HCT116 (cell line): Measurements from ENCODE around the gene ZNF446. TPM values are rescaled to one million over a fixed set of nuclear protein-coding genes. Genes with fewer than 3 reads are reported as not detected.

Experiments used
- ATAC-seq: fragments of 200-7000 bp; cut with Tn5 transposase; 2 replicates; pipeline ENCODE4 v1.9.1; 2020; ENCODE audit warnings: mild to moderate bottlenecking, moderate library complexity
- BruUV-seq: library from RNA; stranded (reverse); fragments of 400-500 nt; replicated peaks from 2 replicates; lab custom pipeline; 2021; lab: Mats Ljungman, UMichigan
- CTCF ChIA-PET: fragments of 300-600 bp; sonication (Branson Sonifier 250); formaldehyde crosslinking; loops from one replicate; lab custom pipeline; 2021; ENCODE audit warnings: antibody characterized with exemption; lab: Charles Lee
- POLR2A ChIA-PET: fragments of 300-600, 350-600 bp; sonication (Branson Sonifier 250); formaldehyde crosslinking; loops from one replicate; lab custom pipeline; 2021; ENCODE audit warnings: antibody characterized with exemption; lab: Charles Lee
- RAD21 ChIA-PET, 2 experiments: fragments of 300-600 bp; sonication (Branson Sonifier 250); formaldehyde crosslinking; loops; one replicate each; lab custom pipeline; 2023; ENCODE audit warnings: low total read pairs in 2 of 2; ENCODE audit not compliant: uncharacterized antibody in 2 of 2, unreplicated experiment in 2 of 2, low non-redundant PET in 1 of 2; lab: Charles Lee
- DNase-seq: peaks from one replicate; pipeline ENCODE4 v3.0.0-alpha.2; 2010; ENCODE audit warnings: low read depth, low spot score
- H2AFZ ChIP-seq: fragments of 200-600 bp; shearing (Covaris generic), sonication (generic); 2 replicates; pipeline ENCODE4 v1.6.1; 2017; ENCODE audit warnings: low read depth, mixed run types, mixed read lengths, antibody characterized with exemption, low read length; ENCODE audit not compliant: poor library complexity, severe bottlenecking
- H3K27ac ChIP-seq: 2 replicates; pipeline ENCODE4 v1.5.1; 2012; ENCODE audit warnings: low read depth, low read length
- H3K27me3 ChIP-seq: fragments of 200-600 bp; sonication (generic); 2 replicates; pipeline ENCODE4 v1.6.1; 2016; ENCODE audit warnings: mixed run types, low read length, mixed read lengths; ENCODE audit not compliant: insufficient read depth
- H3K36me3 ChIP-seq, 2 experiments: fragments of 200-500 bp in 1 of 2; fragments of 200-600 bp in 1 of 2; sonication (Bioruptor generic) in 1 of 2; sonication (generic) in 1 of 2; 2 replicates each; pipeline versions ENCODE4 v1.5.1 to v1.6.1; 2014 to 2016; ENCODE audit warnings: low read length in 2 of 2, inconsistent platforms in 1 of 2, mixed read lengths in 1 of 2, mixed run types in 1 of 2; ENCODE audit not compliant: insufficient read depth in 2 of 2, control insufficient read depth in 1 of 2
- H3K4me1 ChIP-seq, 2 experiments: fragments of 200-600 bp in 1 of 2; sonication (generic) in 1 of 2; 2 replicates each; pipeline versions ENCODE4 v1.5.1 to v1.6.1; 2012 to 2017; ENCODE audit warnings: low read length in 2 of 2, inconsistent platforms in 1 of 2, mild to moderate bottlenecking in 1 of 2, mixed read lengths in 1 of 2, mixed run types in 1 of 2, moderate library complexity in 1 of 2; ENCODE audit not compliant: insufficient read depth in 2 of 2, control insufficient read depth in 1 of 2
- H3K4me2 ChIP-seq: fragments of 200-600 bp; sonication (generic); 2 replicates; pipeline ENCODE4 v1.6.1; 2017; ENCODE audit warnings: mixed run types, low read length, mixed read lengths
- H3K4me3 ChIP-seq, 2 experiments: fragments of 200-600 bp in 1 of 2; sonication (generic) in 1 of 2; replicated peaks in 1 of 2; 2 replicates each; pipeline ENCODE4 v1.5.1; 2011 to 2016; ENCODE audit warnings: low read length in 2 of 2, control low read depth in 1 of 2, low read depth in 1 of 2, mild to moderate bottlenecking in 1 of 2, mixed read lengths in 1 of 2, mixed run types in 1 of 2
- H3K79me2 ChIP-seq: fragments of 200-600 bp; sonication (generic); 2 replicates; pipeline ENCODE4 v1.6.1; 2017; ENCODE audit warnings: mild to moderate bottlenecking, mixed run types, low read length, moderate library complexity, mixed read lengths; ENCODE audit not compliant: insufficient read depth
- H3K9ac ChIP-seq: fragments of 200-600 bp; sonication (generic); 2 replicates; pipeline ENCODE4 v1.6.1; 2016; ENCODE audit warnings: low read length, mixed read lengths
- H3K9me2 ChIP-seq: fragments of 200-600 bp; sonication (generic), shearing (Covaris generic); 2 replicates; pipeline ENCODE4 v1.6.1; 2017; ENCODE audit warnings: mixed run types, mild to moderate bottlenecking, moderate library complexity; ENCODE audit not compliant: insufficient read depth
- H3K9me3 ChIP-seq, 2 experiments: fragments of 200-500 bp in 1 of 2; fragments of 200-600 bp in 1 of 2; sonication (Bioruptor generic) in 1 of 2; sonication (generic) in 1 of 2; 2 replicates each; pipeline ENCODE4 v1.6.1; 2014 to 2017; ENCODE audit warnings: low read length in 2 of 2, mixed read lengths in 2 of 2, inconsistent platforms in 1 of 2, low read depth in 1 of 2, mild to moderate bottlenecking in 1 of 2, mixed run types in 1 of 2, moderate library complexity in 1 of 2; ENCODE audit not compliant: control insufficient read depth in 1 of 2, insufficient read depth in 1 of 2
- H4K20me1 ChIP-seq: fragments of 200-600 bp; sonication (generic), shearing (Covaris generic); 2 replicates; pipeline ENCODE4 v1.6.1; 2017; ENCODE audit warnings: mixed run types, mild to moderate bottlenecking, moderate library complexity; ENCODE audit not compliant: insufficient read depth
- ATF3 ChIP-seq: IDR thresholded peaks from 2 replicates; pipeline ENCODE4 v1.6.1; 2012
- CBX3 ChIP-seq: IDR thresholded peaks from 2 replicates; pipeline ENCODE4 v1.6.1; 2012; ENCODE audit warnings: low read depth
- CEBPB ChIP-seq: IDR thresholded peaks from 2 replicates; pipeline ENCODE4 v1.6.1; 2012; ENCODE audit warnings: low read depth
- CTCF ChIP-seq, 3 experiments: fragments of 200-600 bp in 1 of 3; sonication (generic) in 1 of 3; IDR thresholded peaks in 2 of 3; conservative IDR thresholded peaks in 1 of 3; 2 replicates each; pipeline ENCODE4 v1.5.1; 2012 to 2017; ENCODE audit warnings: low read depth in 2 of 3, low read length in 2 of 3, antibody characterized with exemption in 1 of 3, borderline replicate concordance in 1 of 3, control low read depth in 1 of 3, mild to moderate bottlenecking in 1 of 3, mixed read lengths in 1 of 3, mixed run types in 1 of 3, moderate library complexity in 1 of 3; ENCODE audit not compliant: insufficient read depth in 1 of 3
- EGR1 ChIP-seq: IDR thresholded peaks from 2 replicates; pipeline ENCODE4 v1.6.1; 2012; ENCODE audit warnings: low read depth
- ELF1 ChIP-seq: IDR thresholded peaks from 2 replicates; pipeline ENCODE4 v1.6.1; 2012; ENCODE audit warnings: low read depth, borderline replicate concordance
- EZH2phosphoT487 ChIP-seq: fragments of 200-600 bp; IDR thresholded peaks from 2 replicates; pipeline ENCODE4 v1.6.1; 2018; ENCODE audit warnings: antibody characterized with exemption, borderline replicate concordance
- FOSL1 ChIP-seq: IDR thresholded peaks from 2 replicates; pipeline ENCODE4 v1.6.1; 2012; ENCODE audit warnings: low read depth
- MAX ChIP-seq: IDR thresholded peaks from 2 replicates; pipeline ENCODE4 v1.6.1; 2012
- POLR2A ChIP-seq: IDR thresholded peaks from 2 replicates; pipeline ENCODE4 v1.7.0; 2011; ENCODE audit warnings: borderline replicate concordance; ENCODE audit not compliant: insufficient read depth, insufficient read length; ENCODE audit errors: extremely low read depth
- RAD21 ChIP-seq: IDR thresholded peaks from 2 replicates; pipeline ENCODE4 v1.6.1; 2012; ENCODE audit warnings: low read depth, mild to moderate bottlenecking
- REST ChIP-seq: IDR thresholded peaks from 2 replicates; pipeline ENCODE4 v1.6.1; 2012; ENCODE audit warnings: low read depth
- SP1 ChIP-seq: IDR thresholded peaks from 2 replicates; pipeline ENCODE4 v1.6.1; 2012; ENCODE audit warnings: low read depth
- SRF ChIP-seq: IDR thresholded peaks from 2 replicates; pipeline ENCODE4 v1.6.1; 2012; ENCODE audit warnings: low read depth
- TCF7L2 ChIP-seq: IDR thresholded peaks from 2 replicates; pipeline ENCODE4 v1.7.0; 2011; ENCODE audit warnings: borderline replicate concordance, inconsistent platforms; ENCODE audit not compliant: insufficient read depth, insufficient read length; ENCODE audit errors: extremely low read depth
- YY1 ChIP-seq: IDR thresholded peaks from 2 replicates; pipeline ENCODE4 v1.6.1; 2011; ENCODE audit warnings: low read length, low read depth, moderate library complexity, mild to moderate bottlenecking; ENCODE audit not compliant: insufficient replicate concordance; ENCODE audit errors: extremely low read depth
- ZFX ChIP-seq: fragments of 450-650 bp; IDR thresholded peaks from 2 replicates; pipeline ENCODE4 v1.6.1; 2017
- intact Hi-C: fragments of 100-400 bp; cut with micrococcal nuclease; formaldehyde crosslinking; loops from 2 replicates; pipeline ENCODE4 v1.10.0; 2022
- total RNA-seq: library from RNA; stranded (reverse); gene quantifications from one replicate; pipeline ENCODE4 v1.2.1, GENCODE V29; 2021; ENCODE audit not compliant: unreplicated experiment

The ZNF446 gene
- total RNA-seq, 1 experiment from 2014 or later, result 6.5 TPM

- no peak for TF ChIP-seq REST
- TF ChIP-seq FOSL1, result no peak
- no peak for TF ChIP-seq CBX3
- no peak for TF ChIP-seq SP1
- no peak for TF ChIP-seq CTCF (IDR thresholded peaks at IDR 0.05 in 2 of 3, conservative IDR thresholded peaks at IDR 0.05 in 1 of 3; ENCODE audit: borderline replicate concordance in 1 of 3, insufficient read depth in 1 of 3, low read depth in 2 of 3, low read length in 2 of 3)
- TF ChIP-seq YY1, result no peak
- TF ChIP-seq RAD21, result no peak
Measured at GRCh38 chr19:58491393-58491792, 15.2 kb downstream of the ZNF446 start (continued).

- POLR2A ChIA-PET, result no interaction called here
- H3K4me2 ChIP-seq, result no peak overlapping the region
- no peak overlapping the region for H3K27ac ChIP-seq
- no peaks in the 10 kb centered on the region for H3K9me2 ChIP-seq
- H3K4me3 ChIP-seq, result no peak overlapping the region
- RAD21 ChIA-PET, result no interaction called here
- DNase-seq, result no peak
- H4K20me1 ChIP-seq, result no peaks in the 10 kb centered on the region
- CTCF ChIA-PET, result no interaction called here
- H3K79me2 ChIP-seq, result peaks cover 6% of the 10 kb centered on the region; the same call in 1 of the 2 replicates
- no peak overlapping the region for H3K9ac ChIP-seq
- no peaks in the 10 kb centered on the region for H3K9me3 ChIP-seq
- H3K4me1 ChIP-seq, result no peaks in the 10 kb centered on the region
- intact Hi-C loops, result no loop called here
- no peaks in the 10 kb centered on the region for H3K27me3 ChIP-seq
- no TSS peak for BruUV-seq
- H3K36me3 ChIP-seq, result no peaks in the 10 kb centered on the region
- H2AFZ ChIP-seq, result no peak overlapping the region
- no peak for ATAC-seq
- no peak for TF ChIP-seq CEBPB
- no peak for TF ChIP-seq REST
- TF ChIP-seq ATF3, result no peak
- TF ChIP-seq ELF1, result no peak
- no peak for TF ChIP-seq MAX
- no peak for TF ChIP-seq TCF7L2
- TF ChIP-seq ZFX, result no peak
- no peak for TF ChIP-seq EZH2phosphoT487
- TF ChIP-seq SRF, result no peak
- no peak for TF ChIP-seq YY1
- no peak for TF ChIP-seq EGR1
- no peak for TF ChIP-seq POLR2A
Measured at GRCh38 chr19:58492265-58492664, 16.1 kb downstream of the ZNF446 start.
